Ramos (cell line): Measurements from ENCODE around the gene P4HA2.

Experiments used
- in situ Hi-C: fragments of 300-500 bp; cut with MboI; formaldehyde crosslinking; loops from one replicate; pipeline ENCODE4 v1.14.3; 2022; ENCODE audit warnings: low sequenced_read_pairs; ENCODE audit not compliant: unreplicated experiment

The P4HA2 gene

GRCh38 chr5:132227485-132228240 lies at the start of gene P4HA2:
Gene P4HA2 (minus strand): TSS chr5:132227853. CDS start chr5:132218626, 9,227 bp downstream.
- in situ Hi-C loops, result no loop called here

DNA sequence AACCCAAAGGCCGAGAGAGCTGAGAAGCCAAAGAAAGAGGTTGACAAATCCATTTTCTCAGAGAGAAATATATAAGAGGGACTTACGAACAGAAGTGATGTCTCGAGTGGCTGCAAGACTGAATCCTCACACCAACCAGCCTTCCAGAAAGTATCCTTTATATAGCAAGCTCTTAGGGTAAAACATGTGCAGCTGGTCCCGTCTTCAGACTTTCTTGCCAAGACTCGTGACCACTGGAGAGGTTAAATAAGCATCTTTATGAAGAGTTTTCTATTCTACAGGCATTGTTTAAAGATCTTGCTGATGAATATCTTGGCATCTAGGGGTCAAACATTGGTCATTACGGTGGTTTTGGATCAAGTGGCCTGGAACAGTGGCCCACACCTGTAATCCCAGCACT lies 49.6 kb upstream of the P4HA2 start:
- in situ Hi-C loops, result no loop called here

GRCh38 chr5:132275367-132276220 lies 47.9 kb upstream of the P4HA2 start:
- in situ Hi-C loops, result no loop called here

GRCh38 chr5:132274050-132274792 lies 46.6 kb upstream of the P4HA2 start:
- in situ Hi-C loops, result loop anchor here (25.0 kb wide), 1 partner anchor 238 kb away; no protein-coding TSS in a partner anchor

GRCh38 chr5:132273631-132274030 lies 46.0 kb upstream of the P4HA2 start:
- in situ Hi-C loops, result loop anchor here (25.0 kb wide), 1 partner anchor 239 kb away; no protein-coding TSS in a partner anchor

- in situ Hi-C loops, result loop anchor here (25.0 kb wide), 1 partner anchor 240 kb away; no protein-coding TSS in a partner anchor
These were observed 44.9 kb upstream of the P4HA2 start for GRCh38 chr5:132272311-132273210.

DNA sequence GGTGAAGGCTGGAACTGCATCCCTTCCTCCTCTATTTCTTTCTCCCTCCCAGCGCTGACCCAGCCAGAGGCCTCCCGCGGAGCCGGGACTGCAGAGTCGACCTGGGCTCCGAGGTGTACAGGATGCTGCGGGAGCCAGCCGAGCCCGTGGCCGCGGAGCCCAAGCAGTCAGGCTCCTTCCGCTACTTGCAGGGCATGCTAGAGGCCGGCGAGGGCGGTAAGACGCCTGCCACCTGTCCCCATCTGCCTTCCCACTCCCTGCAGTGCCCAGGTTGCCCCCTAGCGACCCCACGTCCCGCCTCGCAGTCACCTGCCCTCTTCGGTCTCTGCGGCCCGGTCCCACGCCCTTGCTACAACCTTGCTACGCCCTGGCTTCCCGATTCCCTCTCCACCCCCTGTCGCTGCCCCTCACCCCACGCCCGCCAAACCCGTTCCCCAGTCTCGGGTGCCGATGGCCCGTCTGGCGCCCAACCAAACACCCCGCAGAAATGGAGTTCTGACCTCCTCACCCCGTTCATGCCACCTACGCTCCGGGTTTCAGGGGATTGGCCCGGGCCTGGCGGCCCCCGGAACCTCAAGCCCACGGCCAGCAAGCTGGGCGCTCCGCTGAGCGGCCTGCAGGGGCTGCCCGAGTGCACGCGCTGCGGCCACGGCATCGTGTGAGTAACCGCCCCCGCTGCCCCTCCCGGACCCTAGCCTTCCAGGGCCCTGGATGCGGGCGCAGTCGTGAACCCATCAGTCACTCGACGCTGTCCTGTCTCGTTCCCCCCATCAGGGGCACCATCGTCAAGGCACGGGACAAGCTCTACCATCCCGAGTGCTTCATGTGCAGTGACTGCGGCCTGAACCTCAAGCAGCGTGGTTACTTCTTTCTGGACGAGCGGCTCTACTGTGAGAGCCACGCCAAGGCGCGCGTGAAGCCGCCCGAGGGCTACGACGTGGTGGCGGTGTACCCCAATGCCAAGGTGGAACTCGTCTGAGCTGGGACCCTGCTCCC lies 43.9 kb upstream of the P4HA2 start:
- in situ Hi-C loops, result loop anchor here (25.0 kb wide), 1 partner anchor 241 kb away; no protein-coding TSS in a partner anchor

GRCh38 chr5:132270706-132271105 lies 43.1 kb upstream of the P4HA2 start:
- in situ Hi-C loops, result loop anchor here (25.0 kb wide), 1 partner anchor 242 kb away; no protein-coding TSS in a partner anchor

DNA sequence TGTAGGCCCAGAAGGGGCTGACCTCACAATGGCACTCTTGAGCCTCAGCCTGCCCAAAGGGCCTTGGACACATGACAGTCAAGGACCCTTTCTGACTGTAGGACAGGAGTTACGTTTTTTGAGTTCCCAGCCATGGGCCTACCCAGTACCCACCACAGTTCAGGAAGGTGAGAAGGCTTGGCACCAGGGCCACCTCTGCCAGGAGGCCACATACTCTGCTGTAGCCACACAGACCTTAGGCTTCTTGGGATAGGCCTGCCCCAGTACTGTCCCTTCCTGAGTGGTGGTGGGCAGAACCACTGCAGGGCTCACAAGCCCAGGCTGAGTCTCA lies 42.6 kb upstream of the P4HA2 start:
- in situ Hi-C loops, result loop anchor here (25.0 kb wide), 1 partner anchor 242 kb away; no protein-coding TSS in a partner anchor

DNA sequence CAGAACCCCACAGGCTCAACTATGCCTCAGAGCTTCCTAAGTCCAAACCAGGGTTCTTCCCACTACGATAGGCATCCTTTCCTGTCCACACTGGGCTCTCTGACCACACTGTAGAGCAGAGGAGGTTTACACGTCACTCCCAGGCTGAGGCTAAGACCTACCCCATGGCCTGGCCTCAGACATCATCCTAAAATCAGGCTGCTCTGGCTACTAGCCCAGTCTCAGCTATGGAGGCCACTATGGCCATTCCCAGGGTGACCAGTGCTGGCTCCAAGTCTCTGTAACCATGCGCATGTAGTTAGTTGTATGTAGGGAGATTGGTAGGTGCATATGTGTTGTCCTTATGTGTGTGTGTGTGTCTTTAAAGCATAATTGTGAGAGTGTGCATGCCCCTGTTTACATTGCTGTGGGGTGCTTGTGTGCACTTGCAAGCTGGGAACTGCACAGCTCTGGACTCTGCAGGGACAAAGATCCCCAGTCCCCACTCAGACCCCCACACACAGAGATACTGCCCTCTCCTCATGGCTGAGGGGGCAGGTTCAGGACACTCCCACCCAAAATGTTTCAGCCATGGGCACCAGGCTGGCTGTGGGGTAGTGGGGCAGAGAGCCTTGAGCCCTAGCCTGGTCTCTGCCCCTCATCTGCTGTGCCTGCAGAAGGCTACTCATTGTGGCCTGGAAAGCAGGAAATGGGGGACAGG lies 42.1 kb upstream of the P4HA2 start:
- in situ Hi-C loops, result loop anchor here (25.0 kb wide), 1 partner anchor 243 kb away; no protein-coding TSS in a partner anchor

DNA sequence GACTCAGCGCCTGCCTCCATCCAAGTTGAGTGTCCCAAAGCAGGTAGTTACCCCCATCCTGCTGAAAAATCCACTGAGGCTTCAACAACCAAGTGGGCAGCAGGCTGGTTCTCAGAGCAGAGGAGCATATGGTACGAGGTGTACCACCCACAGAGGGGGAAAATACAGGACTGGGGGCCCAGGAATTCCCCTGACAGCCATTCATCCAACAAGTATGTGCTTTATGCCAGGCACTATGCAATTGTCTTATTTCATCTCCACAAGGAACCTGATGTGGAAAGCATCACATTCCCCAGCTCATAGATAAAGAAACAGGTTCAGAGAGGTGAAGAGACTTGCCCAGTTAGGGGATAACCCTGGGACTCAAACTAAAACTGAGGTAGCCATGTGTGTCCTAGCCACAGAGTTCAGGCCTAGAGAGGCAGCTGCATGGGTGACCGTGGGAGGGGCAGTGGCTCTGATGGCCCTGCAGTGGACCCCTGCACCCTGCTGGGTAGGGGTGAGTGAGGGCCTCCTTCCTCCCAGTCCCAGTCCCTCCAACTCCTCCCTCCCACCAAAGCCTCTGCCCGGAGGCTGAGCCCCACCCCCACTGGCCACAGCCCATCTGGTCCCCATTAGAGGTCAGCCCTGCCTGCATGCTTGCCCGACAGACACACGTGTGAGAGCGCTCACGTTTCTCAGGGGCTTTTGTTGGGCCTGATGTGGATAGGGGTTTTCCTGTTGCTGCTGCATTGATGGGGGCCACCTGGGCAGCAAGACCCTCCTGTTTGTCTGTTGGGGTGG lies 41.3 kb upstream of the P4HA2 start:
- in situ Hi-C loops, result loop anchor here (25.0 kb wide), 1 partner anchor 243 kb away; no protein-coding TSS in a partner anchor

GRCh38 chr5:132267931-132268768 lies 40.5 kb upstream of the P4HA2 start:
- in situ Hi-C loops, result loop anchor here (25.0 kb wide), 1 partner anchor 244 kb away; no protein-coding TSS in a partner anchor

- in situ Hi-C loops, result loop anchor here (25.0 kb wide), 1 partner anchor 245 kb away; no protein-coding TSS in a partner anchor
These were observed 39.6 kb upstream of the P4HA2 start for GRCh38 chr5:132267166-132267739.

- in situ Hi-C loops, result loop anchor here (25.0 kb wide), 1 partner anchor 246 kb away; no protein-coding TSS in a partner anchor
These were observed 39.1 kb upstream of the P4HA2 start for GRCh38 chr5:132266836-132267160.
